NCI-H345 treated with DMSO at 0.1 percent for 48 hours (cell line): Measurements from ENCODE around the gene ANKRD13D.

Experiments used
- DNase-seq: peaks from one replicate; lab custom pipeline; 2025; ENCODE audit not compliant: unreplicated experiment; lab: John Stamatoyannopoulos, UW

The ANKRD13D gene

GRCh38 chr11:67261946-67262681 lies 27.0 kb upstream of the ANKRD13D start:
- DNase-seq = no peak

- peak; percentile 60 for DNase-seq
Observed at GRCh38 chr11:67262731-67263675, 26.1 kb upstream of the ANKRD13D start.

GRCh38 chr11:67264260-67264659 lies 24.8 kb upstream of the ANKRD13D start:
- no peak for DNase-seq

- DNase-seq = no peak
Observed at GRCh38 chr11:67264877-67265632, 24.0 kb upstream of the ANKRD13D start.

GRCh38 chr11:67265633-67266448 lies 23.3 kb upstream of the ANKRD13D start:
- DNase-seq = no peak

- peak; percentile 22 for DNase-seq
Observed at GRCh38 chr11:67266449-67267187, 22.5 kb upstream of the ANKRD13D start, which contains the start of gene GRK2. Gene GRK2 (plus strand): TSS chr11:67266473. CDS start chr11:67266700, 227 bp downstream.

GRCh38 chr11:67267188-67268080 lies 21.7 kb upstream of the ANKRD13D start:
- no peak for DNase-seq

- DNase-seq = no peak
Observed at GRCh38 chr11:67268081-67268961, 20.8 kb upstream of the ANKRD13D start.

- DNase-seq = no peak
Observed at GRCh38 chr11:67268962-67269268, 20.2 kb upstream of the ANKRD13D start.

GRCh38 chr11:67269401-67270255 lies 19.5 kb upstream of the ANKRD13D start:
- DNase-seq = no peak

- no peak for DNase-seq
Observed at GRCh38 chr11:67270256-67271204, 18.6 kb upstream of the ANKRD13D start.

GRCh38 chr11:67271205-67271540 lies 17.9 kb upstream of the ANKRD13D start:
- DNase-seq = no peak

GRCh38 chr11:67271541-67272284 lies 17.4 kb upstream of the ANKRD13D start:
- DNase-seq = no peak

- no peak for DNase-seq
Observed at GRCh38 chr11:67272327-67273259, 16.5 kb upstream of the ANKRD13D start.
